ENCODE results near the gene RPRML.
A peak's percentile ranks its signal among the peaks of the same experiment; 100 is the strongest.

RPRML gene

DNA sequence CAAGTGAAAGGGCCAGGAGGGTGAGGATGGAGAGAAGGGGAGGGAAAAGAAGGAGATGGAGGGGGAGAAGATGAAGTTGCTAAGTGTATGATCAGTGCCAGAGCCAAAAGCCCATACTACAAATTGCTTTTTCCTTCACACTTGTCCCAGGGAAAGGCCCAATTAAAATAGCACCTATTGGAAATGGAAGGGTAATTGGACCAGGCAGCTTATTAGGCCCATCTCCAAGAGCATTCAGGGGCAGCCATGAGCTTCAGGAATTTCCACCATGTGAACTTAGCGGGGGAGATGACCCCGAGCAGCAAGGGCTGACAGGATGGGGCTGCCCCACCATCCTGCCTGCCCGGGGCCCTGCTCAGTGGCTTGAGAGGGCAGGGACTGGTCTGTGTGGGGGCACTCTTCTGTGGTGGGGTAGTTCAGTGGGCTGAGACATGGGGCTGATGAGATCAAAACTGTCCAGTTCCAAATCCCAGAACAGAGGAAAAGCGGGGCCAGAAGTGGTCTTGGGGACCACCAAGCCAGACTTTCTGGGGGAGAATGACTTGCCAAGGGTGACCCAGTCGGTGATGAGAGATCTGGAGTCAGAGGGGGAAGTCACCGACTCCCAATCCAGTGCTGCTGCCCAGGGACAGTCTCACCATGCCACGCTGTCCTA is 28.6 kb downstream of the RPRML start:
- in situ Hi-C loops (cut with HindIII; ENCODE audit: low pct_ligation_motif_present, low pct_unique_long_range_greater_than_20kb, low sequenced_read_pairs) = no loop called here
- no peak for DNase-seq

GRCh38 chr17:46949291-46950174 is 29.5 kb downstream of the RPRML start:
- in situ Hi-C loops (cut with HindIII; ENCODE audit: low pct_ligation_motif_present, low pct_unique_long_range_greater_than_20kb, low sequenced_read_pairs) = no loop called here
- no peak for DNase-seq

DNA sequence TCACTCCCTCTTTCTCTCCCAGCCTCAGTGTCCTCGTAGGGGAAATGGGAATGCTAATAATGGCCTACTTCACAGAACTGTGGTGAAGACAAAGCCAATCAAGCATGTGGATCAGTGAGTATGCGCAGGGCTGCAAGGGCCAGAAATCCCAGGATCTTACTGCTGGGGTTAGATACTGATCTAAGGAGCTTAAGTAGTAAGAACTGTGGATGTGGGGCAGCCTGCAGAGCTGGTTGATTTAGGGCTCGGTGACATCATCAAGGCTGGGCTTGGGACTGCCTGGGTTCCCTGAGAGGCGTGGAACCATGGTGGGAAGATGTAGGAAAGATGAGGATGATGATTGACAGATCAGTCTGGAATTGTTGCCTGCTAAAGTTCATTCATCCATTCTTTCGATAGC is 30.5 kb downstream of the RPRML start:
- no peak for DNase-seq
- in situ Hi-C loops (cut with HindIII; ENCODE audit: low pct_ligation_motif_present, low pct_unique_long_range_greater_than_20kb, low sequenced_read_pairs) = no loop called here

DNA sequence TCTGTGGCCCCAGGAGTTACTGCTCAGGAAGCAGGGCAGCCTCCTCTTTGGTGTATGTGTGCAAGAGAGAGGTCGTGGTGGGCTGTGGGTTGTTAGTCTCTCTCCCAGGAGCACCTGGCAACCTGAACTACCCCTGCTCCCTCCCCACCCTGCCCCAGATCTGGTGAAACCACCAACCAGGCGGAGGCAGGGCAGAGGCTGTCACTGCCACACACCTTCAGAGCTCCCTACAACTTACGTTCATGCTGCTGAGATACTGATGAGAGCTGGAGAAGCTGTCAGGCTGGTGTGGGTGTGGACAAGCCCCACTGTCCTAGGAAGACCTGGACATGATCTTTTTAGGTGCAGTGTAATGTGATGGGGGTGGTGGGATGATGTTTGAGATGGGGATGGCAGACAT is 31.8 kb downstream of the RPRML start:
- in situ Hi-C loops (cut with HindIII; ENCODE audit: low pct_ligation_motif_present, low pct_unique_long_range_greater_than_20kb, low sequenced_read_pairs) = no loop called here

GRCh38 chr17:46944931-46945330 is 34.1 kb downstream of the RPRML start:
- in situ Hi-C loops (cut with HindIII; ENCODE audit: low pct_ligation_motif_present, low pct_unique_long_range_greater_than_20kb, low sequenced_read_pairs) = no loop called here

More for the DNA sequence above, 31.8 kb downstream of the RPRML start:
- no peak for DNase-seq

GRCh38 chr17:46943501-46944393 is 35.3 kb downstream of the RPRML start:
- DNase-seq = no peak
- in situ Hi-C loops (cut with HindIII; ENCODE audit: low pct_ligation_motif_present, low pct_unique_long_range_greater_than_20kb, low sequenced_read_pairs) = no loop called here

More at GRCh38 chr17:46944931-46945330, 34.1 kb downstream of the RPRML start:
- no peak for DNase-seq

GRCh38 chr17:46943218-46943500 is 35.9 kb downstream of the RPRML start:
- in situ Hi-C loops (cut with HindIII; ENCODE audit: low pct_ligation_motif_present, low pct_unique_long_range_greater_than_20kb, low sequenced_read_pairs) = no loop called here
- DNase-seq = no peak

DNA sequence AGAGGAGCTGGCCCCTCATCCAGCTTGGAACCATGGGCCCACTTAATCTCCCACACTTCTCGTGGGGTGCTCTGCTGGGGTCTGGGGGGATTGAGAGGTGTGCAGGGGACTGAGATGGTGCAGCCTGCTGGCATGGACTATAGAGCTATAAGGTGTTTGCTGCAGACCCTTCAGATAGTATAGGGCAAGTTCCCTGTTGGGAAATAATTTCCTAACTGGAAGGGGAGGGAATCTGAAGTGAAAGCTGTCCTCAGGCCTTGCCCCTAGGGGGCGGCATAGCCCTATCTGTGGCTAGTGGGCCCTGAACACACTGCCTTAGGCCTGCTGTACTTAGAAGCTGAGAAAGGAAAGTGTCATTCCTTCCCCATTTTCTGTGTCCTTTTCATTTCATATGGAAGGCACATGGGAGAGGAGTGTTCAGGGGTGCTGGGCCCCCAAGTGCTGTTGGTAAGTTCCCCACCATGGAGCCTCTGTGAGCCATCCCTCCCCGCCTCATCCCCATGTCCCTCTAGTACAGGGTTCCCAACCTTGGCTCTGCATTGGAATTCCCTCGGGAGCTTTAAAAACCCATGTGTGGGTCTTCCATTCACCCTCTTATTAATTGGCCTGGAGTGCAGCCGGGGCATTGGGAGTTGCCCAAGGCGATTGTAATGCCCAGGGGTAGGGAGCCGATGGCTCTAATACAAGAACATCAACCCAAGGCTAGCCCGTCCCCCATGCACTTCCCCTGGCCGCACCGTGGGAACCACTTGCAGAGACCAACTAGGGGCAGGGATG is 36.4 kb downstream of the RPRML start:
- in situ Hi-C loops (cut with HindIII; ENCODE audit: low pct_ligation_motif_present, low pct_unique_long_range_greater_than_20kb, low sequenced_read_pairs) = no loop called here
- peak; percentile 74 for DNase-seq

DNA sequence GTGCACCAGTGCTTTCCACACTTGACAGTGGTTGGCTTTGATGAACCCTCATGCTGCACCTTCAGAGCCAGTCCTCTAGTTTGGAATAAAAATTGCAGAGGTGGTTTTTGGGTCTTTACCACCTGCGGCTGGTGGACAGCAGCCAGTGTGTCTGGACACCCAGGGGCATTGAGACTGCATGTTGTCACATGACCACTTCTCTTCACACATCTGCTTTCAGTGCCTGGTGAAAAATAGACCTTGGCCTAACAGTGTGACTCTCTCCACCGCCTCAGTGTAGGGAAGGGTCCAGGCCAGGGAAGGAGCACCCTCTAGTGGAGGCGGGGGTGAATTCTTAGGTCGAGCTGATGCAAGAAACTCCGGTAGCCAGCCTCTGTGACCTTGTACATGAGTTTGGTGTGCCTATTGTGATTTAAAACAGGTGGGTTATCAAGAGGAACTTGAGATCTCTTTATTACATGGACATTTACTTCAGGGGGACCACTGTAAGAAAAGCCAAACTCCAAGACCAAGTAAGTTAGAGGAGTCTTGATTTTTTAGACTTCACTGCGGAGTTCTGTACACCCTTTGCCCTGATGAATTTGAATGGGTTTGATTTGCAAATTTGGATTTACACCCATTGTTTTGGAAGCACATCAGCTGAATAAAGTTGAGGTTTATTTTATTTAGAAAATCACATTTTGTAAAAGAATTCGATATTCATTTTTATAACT is 38.2 kb downstream of the RPRML start:
- in situ Hi-C loops (cut with HindIII; ENCODE audit: low pct_ligation_motif_present, low pct_unique_long_range_greater_than_20kb, low sequenced_read_pairs) = no loop called here
- peak; percentile 70 for DNase-seq

DNA sequence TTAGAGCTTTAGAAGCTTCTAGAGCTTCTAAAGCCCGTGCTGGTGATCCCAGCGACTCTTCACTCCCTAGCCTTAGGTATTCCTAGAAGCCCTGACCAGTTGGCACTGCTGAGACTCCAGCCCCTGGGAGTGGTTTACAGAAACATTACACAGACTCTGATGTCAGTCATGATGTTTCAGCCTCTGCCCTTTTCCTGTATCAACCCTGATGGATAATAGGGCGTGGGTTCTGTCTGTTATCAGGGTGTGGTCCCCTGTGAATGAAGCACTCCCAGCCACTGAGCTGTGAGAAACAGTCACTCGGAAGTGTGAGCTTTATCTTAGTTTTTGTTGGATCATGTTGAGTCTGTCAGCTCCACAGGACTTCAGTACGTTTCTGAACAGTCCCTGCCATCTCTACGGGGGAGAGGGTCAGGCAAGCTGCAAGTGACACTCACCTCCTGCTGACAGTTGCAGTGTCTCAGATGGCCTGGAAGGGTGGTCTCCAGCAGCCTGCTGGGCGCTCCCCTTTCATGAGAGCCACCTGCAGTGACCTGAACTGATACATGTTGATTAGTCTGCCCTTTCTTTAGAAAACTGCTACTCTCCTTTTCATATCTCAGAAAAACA is 43.3 kb downstream of the RPRML start:
- in situ Hi-C loops (cut with HindIII; ENCODE audit: low pct_ligation_motif_present, low pct_unique_long_range_greater_than_20kb, low sequenced_read_pairs) = no loop called here
- DNase-seq = no peak

DNA sequence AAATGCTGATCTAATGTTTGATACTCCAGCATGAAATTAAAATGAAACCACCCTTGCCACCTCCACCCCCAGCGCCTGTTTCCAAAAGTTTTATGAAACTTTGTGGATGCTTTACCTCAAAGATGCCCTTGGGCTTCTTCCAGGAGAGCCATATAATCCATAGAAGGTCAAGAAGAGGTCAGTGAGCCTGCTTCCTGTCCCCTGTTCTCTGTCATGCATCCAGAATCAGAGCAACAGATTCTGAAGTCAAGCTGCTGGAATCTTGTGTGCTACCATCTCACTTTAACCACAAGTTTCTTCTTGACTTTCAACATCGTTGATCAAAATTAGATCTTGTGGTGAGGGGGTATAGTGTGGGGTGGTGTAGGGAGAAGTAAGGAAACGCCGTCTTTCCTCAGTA is 47.5 kb downstream of the RPRML start:
- in situ Hi-C loops (cut with HindIII; ENCODE audit: low pct_ligation_motif_present, low pct_unique_long_range_greater_than_20kb, low sequenced_read_pairs) = no loop called here
- no peak for DNase-seq

DNA sequence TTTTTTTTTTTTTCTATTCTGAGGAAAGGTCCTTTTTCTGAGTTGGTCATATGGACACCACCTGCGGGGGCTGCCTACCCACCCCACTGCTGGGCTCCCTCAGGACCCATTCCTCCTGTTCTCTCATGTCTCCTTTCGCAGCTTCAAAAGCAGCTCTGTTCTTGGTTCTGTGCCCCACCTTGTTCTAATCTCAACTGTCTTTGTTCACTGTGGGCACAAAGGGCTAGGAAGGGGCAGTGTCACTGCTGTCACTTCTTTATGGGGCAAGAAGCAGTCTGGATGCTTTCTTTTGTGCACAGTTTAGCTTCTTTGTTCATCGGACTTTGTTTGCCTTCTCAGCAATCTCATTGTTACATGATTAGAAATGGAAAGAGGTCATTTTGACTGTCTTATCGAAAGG is 49.0 kb downstream of the RPRML start:
- no peak for DNase-seq
- in situ Hi-C loops (cut with HindIII; ENCODE audit: low pct_ligation_motif_present, low pct_unique_long_range_greater_than_20kb, low sequenced_read_pairs) = no loop called here

DNA sequence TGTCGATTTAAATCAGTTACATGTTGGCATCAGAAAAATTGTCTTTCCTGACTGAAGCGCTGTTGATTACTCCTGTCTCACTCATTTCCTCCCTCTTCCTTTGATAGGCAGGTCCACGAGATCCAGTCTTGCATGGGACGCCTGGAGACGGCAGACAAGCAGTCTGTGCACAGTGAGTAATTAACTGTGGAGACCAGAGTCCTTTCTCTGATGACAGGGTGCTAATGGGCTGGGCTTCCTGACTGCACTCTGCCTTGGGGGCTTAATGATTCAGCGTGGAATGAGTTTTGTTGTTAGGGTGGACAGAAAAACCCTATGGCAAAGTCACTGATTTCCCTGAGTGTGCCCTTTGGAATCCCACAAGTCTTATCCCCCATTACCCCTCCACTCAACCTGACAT is 49.6 kb downstream of the RPRML start:
- in situ Hi-C loops (cut with HindIII; ENCODE audit: low pct_ligation_motif_present, low pct_unique_long_range_greater_than_20kb, low sequenced_read_pairs) = no loop called here

GRCh38 chr17:46928467-46929261 is 50.4 kb downstream of the RPRML start:
- no peak for DNase-seq
- in situ Hi-C loops (cut with HindIII; ENCODE audit: low pct_ligation_motif_present, low pct_unique_long_range_greater_than_20kb, low sequenced_read_pairs) = no loop called here

More for the DNA sequence above, 49.6 kb downstream of the RPRML start:
- no peak for DNase-seq

Measured in ACHN (cell line).